ENCODE measurements around the gene TCERG1L. TPM values are rescaled to one million over a fixed set of nuclear protein-coding genes. Genes with fewer than 3 reads are reported as not detected.

TCERG1L gene
- total RNA-seq, 1 experiment from 2014 or later: 1.5 TPM

DNA sequence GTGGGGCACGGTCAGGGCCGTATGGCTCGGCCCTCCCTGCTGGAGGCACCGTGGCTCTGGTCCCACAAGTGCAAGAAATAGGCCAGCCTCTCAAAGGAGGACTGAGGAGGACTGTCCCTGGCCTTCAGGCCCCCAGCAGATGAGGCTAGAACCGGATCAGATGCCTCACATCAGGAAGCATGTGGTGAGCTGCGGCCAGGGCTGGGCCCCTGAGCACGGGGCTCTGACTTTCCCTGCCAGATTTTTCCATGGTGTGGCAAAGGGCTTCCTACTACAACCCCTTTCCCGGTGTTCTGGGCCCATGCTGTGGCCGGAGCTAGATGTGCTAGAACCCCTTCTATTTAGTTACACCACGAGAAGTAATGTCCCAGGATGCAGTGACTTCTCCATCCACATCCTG is 100.4 kb downstream of the TCERG1L start (continued):
- TF ChIP-seq CREM (CRISPR knock-in tag; IDR thresholded peaks at IDR 0.05): no peak
- TF ChIP-seq, protein P1, sequence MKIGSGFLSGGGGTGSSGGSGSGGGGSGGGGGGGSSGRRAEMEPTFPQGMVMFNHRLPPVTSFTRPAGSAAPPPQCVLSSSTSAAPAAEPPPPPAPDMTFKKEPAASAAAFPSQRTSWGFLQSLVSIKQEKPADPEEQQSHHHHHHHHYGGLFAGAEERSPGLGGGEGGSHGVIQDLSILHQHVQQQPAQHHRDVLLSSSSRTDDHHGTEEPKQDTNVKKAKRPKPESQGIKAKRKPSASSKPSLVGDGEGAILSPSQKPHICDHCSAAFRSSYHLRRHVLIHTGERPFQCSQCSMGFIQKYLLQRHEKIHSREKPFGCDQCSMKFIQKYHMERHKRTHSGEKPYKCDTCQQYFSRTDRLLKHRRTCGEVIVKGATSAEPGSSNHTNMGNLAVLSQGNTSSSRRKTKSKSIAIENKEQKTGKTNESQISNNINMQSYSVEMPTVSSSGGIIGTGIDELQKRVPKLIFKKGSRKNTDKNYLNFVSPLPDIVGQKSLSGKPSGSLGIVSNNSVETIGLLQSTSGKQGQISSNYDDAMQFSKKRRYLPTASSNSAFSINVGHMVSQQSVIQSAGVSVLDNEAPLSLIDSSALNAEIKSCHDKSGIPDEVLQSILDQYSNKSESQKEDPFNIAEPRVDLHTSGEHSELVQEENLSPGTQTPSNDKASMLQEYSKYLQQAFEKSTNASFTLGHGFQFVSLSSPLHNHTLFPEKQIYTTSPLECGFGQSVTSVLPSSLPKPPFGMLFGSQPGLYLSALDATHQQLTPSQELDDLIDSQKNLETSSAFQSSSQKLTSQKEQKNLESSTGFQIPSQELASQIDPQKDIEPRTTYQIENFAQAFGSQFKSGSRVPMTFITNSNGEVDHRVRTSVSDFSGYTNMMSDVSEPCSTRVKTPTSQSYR (CRISPR knock-in tag; IDR thresholded peaks at IDR 0.05): no peak
- TF ChIP-seq, protein P2, sequence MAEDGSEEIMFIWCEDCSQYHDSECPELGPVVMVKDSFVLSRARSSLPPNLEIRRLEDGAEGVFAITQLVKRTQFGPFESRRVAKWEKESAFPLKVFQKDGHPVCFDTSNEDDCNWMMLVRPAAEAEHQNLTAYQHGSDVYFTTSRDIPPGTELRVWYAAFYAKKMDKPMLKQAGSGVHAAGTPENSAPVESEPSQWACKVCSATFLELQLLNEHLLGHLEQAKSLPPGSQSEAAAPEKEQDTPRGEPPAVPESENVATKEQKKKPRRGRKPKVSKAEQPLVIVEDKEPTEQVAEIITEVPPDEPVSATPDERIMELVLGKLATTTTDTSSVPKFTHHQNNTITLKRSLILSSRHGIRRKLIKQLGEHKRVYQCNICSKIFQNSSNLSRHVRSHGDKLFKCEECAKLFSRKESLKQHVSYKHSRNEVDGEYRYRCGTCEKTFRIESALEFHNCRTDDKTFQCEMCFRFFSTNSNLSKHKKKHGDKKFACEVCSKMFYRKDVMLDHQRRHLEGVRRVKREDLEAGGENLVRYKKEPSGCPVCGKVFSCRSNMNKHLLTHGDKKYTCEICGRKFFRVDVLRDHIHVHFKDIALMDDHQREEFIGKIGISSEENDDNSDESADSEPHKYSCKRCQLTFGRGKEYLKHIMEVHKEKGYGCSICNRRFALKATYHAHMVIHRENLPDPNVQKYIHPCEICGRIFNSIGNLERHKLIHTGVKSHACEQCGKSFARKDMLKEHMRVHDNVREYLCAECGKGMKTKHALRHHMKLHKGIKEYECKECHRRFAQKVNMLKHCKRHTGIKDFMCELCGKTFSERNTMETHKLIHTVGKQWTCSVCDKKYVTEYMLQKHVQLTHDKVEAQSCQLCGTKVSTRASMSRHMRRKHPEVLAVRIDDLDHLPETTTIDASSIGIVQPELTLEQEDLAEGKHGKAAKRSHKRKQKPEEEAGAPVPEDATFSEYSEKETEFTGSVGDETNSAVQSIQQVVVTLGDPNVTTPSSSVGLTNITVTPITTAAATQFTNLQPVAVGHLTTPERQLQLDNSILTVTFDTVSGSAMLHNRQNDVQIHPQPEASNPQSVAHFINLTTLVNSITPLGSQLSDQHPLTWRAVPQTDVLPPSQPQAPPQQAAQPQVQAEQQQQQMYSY (CRISPR knock-in tag; IDR thresholded peaks at IDR 0.05): no peak

- Mint-ChIP-seq H3K9me3 (peaks cover 48% of the 10 kb centered on the region), H3K36me3 (peaks cover 55% of the 10 kb centered on the region), H3K4me1 (no peaks in the 10 kb centered on the region), H3K4me3 (no peak overlapping the region), H3K27ac (no peak overlapping the region), H3K27me3 (ENCODE audit: low read depth) (no peaks in the 10 kb centered on the region)
- DNase-seq (ENCODE audit: low spot score) (no peak), ATAC-seq (no peak)
- POLR2A ChIA-PET: no interaction called here
- CTCF ChIA-PET: no interaction called here
- no peak for TF ChIP-seq MYBL2 (CRISPR knock-in tag; IDR thresholded peaks at IDR 0.05)
- no peak for TF ChIP-seq NR2C2 (CRISPR knock-in tag; IDR thresholded peaks at IDR 0.05)
- no peak for TF ChIP-seq AR (CRISPR knock-in tag; IDR thresholded peaks at IDR 0.05)
- TF ChIP-seq, protein P3, sequence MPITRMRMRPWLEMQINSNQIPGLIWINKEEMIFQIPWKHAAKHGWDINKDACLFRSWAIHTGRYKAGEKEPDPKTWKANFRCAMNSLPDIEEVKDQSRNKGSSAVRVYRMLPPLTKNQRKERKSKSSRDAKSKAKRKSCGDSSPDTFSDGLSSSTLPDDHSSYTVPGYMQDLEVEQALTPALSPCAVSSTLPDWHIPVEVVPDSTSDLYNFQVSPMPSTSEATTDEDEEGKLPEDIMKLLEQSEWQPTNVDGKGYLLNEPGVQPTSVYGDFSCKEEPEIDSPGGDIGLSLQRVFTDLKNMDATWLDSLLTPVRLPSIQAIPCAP (CRISPR knock-in tag; IDR thresholded peaks at IDR 0.05): no peak
- no peak for TF ChIP-seq CREM (CRISPR knock-in tag; IDR thresholded peaks at IDR 0.05)
- TF ChIP-seq ZNF512 (CRISPR knock-in tag; IDR thresholded peaks at IDR 0.05; ENCODE audit: borderline replicate concordance): no peak
- no peak for TF ChIP-seq ZNF396 (CRISPR knock-in tag; IDR thresholded peaks at IDR 0.05; ENCODE audit: borderline replicate concordance)
- TF ChIP-seq ZNF425 (CRISPR knock-in tag; conservative IDR thresholded peaks at IDR 0.05): no peak
- TF ChIP-seq PRRX2 (CRISPR knock-in tag; IDR thresholded peaks at IDR 0.05): no peak
- TF ChIP-seq, protein P4, sequence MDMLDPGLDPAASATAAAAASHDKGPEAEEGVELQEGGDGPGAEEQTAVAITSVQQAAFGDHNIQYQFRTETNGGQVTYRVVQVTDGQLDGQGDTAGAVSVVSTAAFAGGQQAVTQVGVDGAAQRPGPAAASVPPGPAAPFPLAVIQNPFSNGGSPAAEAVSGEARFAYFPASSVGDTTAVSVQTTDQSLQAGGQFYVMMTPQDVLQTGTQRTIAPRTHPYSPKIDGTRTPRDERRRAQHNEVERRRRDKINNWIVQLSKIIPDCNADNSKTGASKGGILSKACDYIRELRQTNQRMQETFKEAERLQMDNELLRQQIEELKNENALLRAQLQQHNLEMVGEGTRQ (CRISPR knock-in tag; IDR thresholded peaks at IDR 0.05): no peak
- no peak for TF ChIP-seq ZNF232 (CRISPR knock-in tag; IDR thresholded peaks at IDR 0.05)
- TF ChIP-seq RORB (CRISPR knock-in tag; IDR thresholded peaks at IDR 0.05): no peak
- TF ChIP-seq MXD4 (CRISPR knock-in tag; IDR thresholded peaks at IDR 0.05; ENCODE audit: borderline replicate concordance): no peak
- no peak for TF ChIP-seq ATF6 (CRISPR knock-in tag; IDR thresholded peaks at IDR 0.05)
- no peak for TF ChIP-seq E2F5 (CRISPR knock-in tag; IDR thresholded peaks at IDR 0.05)
Measured at GRCh38 chr10:131210181-131210580, 101.3 kb downstream of the TCERG1L start.

Data from WTC11 (cell line).